ENCODE measurements around the gene TAF11L2.
"Not testable (repeated sequence)": the region's sequence is repeated elsewhere in the genome, so short reads cannot be mapped to it uniquely, and the experiment has no call there.

Gene TAF11L2

GRCh38 chr5:17497931-17498330 lies at the start of gene TAF11L2:
Gene TAF11L2 (plus strand): TSS chr5:17498231.
- not testable (repeated sequence) for DNase-seq

GRCh38 chr5:17448877-17449276 lies 49.2 kb upstream of the TAF11L2 start:
- DNase-seq, result no peak

GRCh38 chr5:17452936-17453335 lies 45.1 kb upstream of the TAF11L2 start:
- no peak for DNase-seq

- no peak for DNase-seq
Observed at GRCh38 chr5:17455942-17456341, 42.1 kb upstream of the TAF11L2 start.

- no peak for DNase-seq
Observed at GRCh38 chr5:17461793-17462192, 36.2 kb upstream of the TAF11L2 start.

- DNase-seq, result no peak
Observed at GRCh38 chr5:17463653-17464052, 34.4 kb upstream of the TAF11L2 start.

GRCh38 chr5:17470064-17470463 lies 28.0 kb upstream of the TAF11L2 start:
- DNase-seq, result no peak

- not testable (repeated sequence) for DNase-seq
Observed at GRCh38 chr5:17475064-17475463, 23.0 kb upstream of the TAF11L2 start.

GRCh38 chr5:17477043-17477442 lies 21.0 kb upstream of the TAF11L2 start:
- no peak for DNase-seq

GRCh38 chr5:17477573-17478265 lies 20.3 kb upstream of the TAF11L2 start:
- DNase-seq, result no peak

GRCh38 chr5:17481378-17481777 lies 16.7 kb upstream of the TAF11L2 start:
- no peak for DNase-seq

GRCh38 chr5:17482790-17483189 lies 15.2 kb upstream of the TAF11L2 start:
- no peak for DNase-seq

- DNase-seq, result not testable (repeated sequence)
Observed at GRCh38 chr5:17486464-17487173, 11.4 kb upstream of the TAF11L2 start.

GRCh38 chr5:17487174-17487512 lies 10.9 kb upstream of the TAF11L2 start:
- DNase-seq, result no peak

- DNase-seq, result not testable (repeated sequence)
Observed at GRCh38 chr5:17491257-17491656, 6.8 kb upstream of the TAF11L2 start.

- DNase-seq, result no peak
Observed at GRCh38 chr5:17492770-17493169, 5.3 kb upstream of the TAF11L2 start.

GRCh38 chr5:17497446-17497845 lies 585 bp upstream of the TAF11L2 start:
- DNase-seq, result no peak

- no peak for DNase-seq
Observed at GRCh38 chr5:17511775-17512325, 13.8 kb downstream of the TAF11L2 start.

GRCh38 chr5:17517526-17517925 lies 19.5 kb downstream of the TAF11L2 start:
- DNase-seq, result peak; percentile 55

GRCh38 chr5:17518067-17518466 lies 20.0 kb downstream of the TAF11L2 start, which contains the start of gene TAF11L3:
Gene TAF11L3 (plus strand): TSS chr5:17518367.
- not testable (repeated sequence) for DNase-seq

- not testable (repeated sequence) for DNase-seq
Observed at GRCh38 chr5:17519508-17519907, 21.5 kb downstream of the TAF11L2 start.

- DNase-seq, result not testable (repeated sequence)
Observed at GRCh38 chr5:17521501-17521900, 23.5 kb downstream of the TAF11L2 start, which contains the start of gene TAF11L4. Gene TAF11L4 (plus strand): TSS chr5:17521801.

- not testable (repeated sequence) for DNase-seq
Observed at GRCh38 chr5:17524935-17525334, 26.9 kb downstream of the TAF11L2 start, which contains the start of gene TAF11L5. Gene TAF11L5 (plus strand): TSS chr5:17525235.

- peak; percentile 55 for DNase-seq
Observed at GRCh38 chr5:17526504-17526903, 28.5 kb downstream of the TAF11L2 start.

Data from activated CD8-positive, alpha-beta memory T cell treated with anti-CD3 and anti-CD28 coated beads, Interleukin-2, amount 50 U/mL, for 48 hours (primary cell).